SU-DHL-6 (cell line): Measurements from ENCODE around the gene TUBB6.

Experiments used
- CTCF ChIP-seq: fragments of 200-600 bp; sonication (generic); IDR thresholded peaks from one replicate; pipeline ENCODE4 v1.5.1; 2017; ENCODE audit warnings: antibody characterized with exemption, mild to moderate bottlenecking, low read length, moderate library complexity; ENCODE audit not compliant: insufficient read depth, poor library complexity, severe bottlenecking
- EZH2phosphoT487 ChIP-seq: fragments of 200-600 bp; sonication (generic), shearing (Covaris generic); conservative IDR thresholded peaks from 2 replicates; pipeline ENCODE4 v1.6.1; 2018; ENCODE audit warnings: mild to moderate bottlenecking, antibody characterized with exemption, low read length, moderate library complexity, mixed read lengths

GRCh38 chr18:12327510-12328178 lies 19.6 kb downstream of the TUBB6 start:
- TF ChIP-seq CTCF (peak; percentile 94), EZH2phosphoT487 (no peak)
